ENCODE measurements around the gene SORCS2. TPM values are rescaled to one million over a fixed set of nuclear protein-coding genes. Genes with fewer than 3 reads are reported as not detected.
A peak's percentile ranks its signal among the peaks of the same experiment; 100 is the strongest.

Gene SORCS2
- total and polyA plus RNA-seq, 2 of the 8 experiments (the other 6 are each of a cell fraction or from before 2014, with no cell fraction given): 0.36 to 1.8 TPM

GRCh38 chr4:7448036-7448435, 255.7 kb downstream of the SORCS2 start:
- no peaks in the 10 kb centered on the region; a peak in 1 of 7 replicates for H3K27me3 ChIP-seq (replicated peaks in 1 of 4; ENCODE audit: control insufficient read depth in 3 of 4, extremely low read depth in 1 of 4, insufficient read depth in 3 of 4, low read length in 3 of 4)
- 67% methylated on average over 16 of the region's 16 CpGs; no CpG with 5 or more reads in 1 of the 2 experiments for WGBS, 2 experiments (ENCODE audit: extremely low coverage in 1 of 2, insufficient coverage in 1 of 2, insufficient read length in 1 of 2, insufficient replicate concordance in 2 of 2, low coverage in 1 of 2, low lambda C conversion rate in 2 of 2, missing lambda C conversion rate in 1 of 2)
- H4K91ac ChIP-seq (replicated peaks; ENCODE audit: insufficient read length, low read length): no peak overlapping the region
- H3K56ac ChIP-seq (replicated peaks; ENCODE audit: insufficient read length, low read depth, low read length): no peak overlapping the region
- peaks cover 0 to 3% (median under 1%) of the 10 kb centered on the region in 4 experiments; a peak in 2 of 7 replicates for H3K4me1 ChIP-seq (replicated peaks in 1 of 4; ENCODE audit: control insufficient read depth in 3 of 4, insufficient read depth in 4 of 4, low read length in 3 of 4)
- H3K14ac ChIP-seq (ENCODE audit: insufficient read length): no peak overlapping the region
- no peak overlapping the region for H3K23ac ChIP-seq (ENCODE audit: insufficient read length)
- H4K8ac ChIP-seq (ENCODE audit: extremely low read depth, insufficient read depth, low read length): no peak overlapping the region
- H3K36me3 ChIP-seq (ENCODE audit: control insufficient read depth in 2 of 4, insufficient read depth in 4 of 4, low read length in 3 of 4): no peaks in the 10 kb centered on the region; a peak in 1 of 8 replicates
- no peak overlapping the region for H2BK5ac ChIP-seq (ENCODE audit: low read depth, low read length)
- H3K4me3 ChIP-seq (ENCODE audit: extremely low read depth in 1 of 4, insufficient read depth in 2 of 4, low read depth in 3 of 4, low read length in 4 of 4): no peak overlapping the region
- no peak overlapping the region; the same call in 1 of the 2 replicates for H2BK15ac ChIP-seq (ENCODE audit: low read length)
- peak overlapping the region; percentile 60; the same call in 1 of the 2 replicates for H2BK12ac ChIP-seq (ENCODE audit: low read depth, low read length)
- H4K20me1 ChIP-seq (replicated peaks in 1 of 2; ENCODE audit: control insufficient read depth in 1 of 2, insufficient read depth in 2 of 2, low read length in 2 of 2): no peaks in the 10 kb centered on the region
- H3K23me2 ChIP-seq (ENCODE audit: low read depth, low read length): peaks cover 5% of the 10 kb centered on the region; the same call in 1 of the 2 replicates
- H4K5ac ChIP-seq (ENCODE audit: insufficient read length, low read depth, low read length): no peak overlapping the region
- CTCF ChIA-PET (ENCODE audit: partially characterized antibody): no interaction called here
- no peak overlapping the region for H3K9ac ChIP-seq (replicated peaks in 1 of 4; ENCODE audit: extremely low read depth in 1 of 4, low read depth in 3 of 4, low read length in 3 of 4)
- no peak overlapping the region for H2AFZ ChIP-seq (ENCODE audit: low read length)
- no peaks in the 10 kb centered on the region for H3K79me1 ChIP-seq (ENCODE audit: low read depth, low read length)
- H2AK5ac ChIP-seq (ENCODE audit: low read depth, low read length): no peak overlapping the region
- POLR2A ChIA-PET (ENCODE audit: partially characterized antibody): no interaction called here
- no peak overlapping the region for H3K4me2 ChIP-seq (ENCODE audit: insufficient read depth in 1 of 2, low read depth in 2 of 2, low read length in 2 of 2)
- no peak overlapping the region for H3K27ac ChIP-seq (ENCODE audit: low read depth, low read length)
- FAIRE-seq: no peak
- H3K79me2 ChIP-seq (ENCODE audit: control insufficient read depth in 1 of 2, insufficient read depth in 2 of 2, low read length in 2 of 2): no peaks in the 10 kb centered on the region
- TF ChIP-seq SP2 (IDR thresholded peaks at IDR 0.05; ENCODE audit: low read length) (no peak), TCF12 (IDR thresholded peaks at IDR 0.05; ENCODE audit: low read depth, low read length) (no peak), BRCA1 (IDR thresholded peaks at IDR 0.05; ENCODE audit: low read depth, low read length) (no peak), SAP30 (IDR thresholded peaks at IDR 0.05; ENCODE audit: insufficient read depth, insufficient replicate concordance, low read length) (no peak), GABPA (IDR thresholded peaks at IDR 0.05; ENCODE audit: borderline replicate concordance, insufficient read depth, low read length) (no peak), KDM5A (IDR thresholded peaks at IDR 0.05; ENCODE audit: low read length) (no peak), SRF (IDR thresholded peaks at IDR 0.05; ENCODE audit: low read depth, low read length) (no peak), TAF1 (IDR thresholded peaks at IDR 0.05; ENCODE audit: low read depth, low read length) (no peak), FOSL1 (IDR thresholded peaks at IDR 0.05; ENCODE audit: insufficient read depth, low read depth, low read length) (no peak), GTF2F1 (IDR thresholded peaks at IDR 0.05; ENCODE audit: borderline replicate concordance, low read depth, low read length) (no peak)
- TF ChIP-seq, protein P1, sequence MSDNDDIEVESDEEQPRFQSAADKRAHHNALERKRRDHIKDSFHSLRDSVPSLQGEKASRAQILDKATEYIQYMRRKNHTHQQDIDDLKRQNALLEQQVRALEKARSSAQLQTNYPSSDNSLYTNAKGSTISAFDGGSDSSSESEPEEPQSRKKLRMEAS (IDR thresholded peaks at IDR 0.05): no peak
- peak overlapping the region; percentile 3; the same call in 1 of the 2 replicates for H2BK20ac ChIP-seq (ENCODE audit: low read length)
- H2BK120ac ChIP-seq (replicated peaks; ENCODE audit: low read depth, low read length): no peak overlapping the region
- no peaks in the 10 kb centered on the region for H3K9me3 ChIP-seq (ENCODE audit: insufficient read depth in 2 of 2, low read depth in 1 of 2, low read length in 1 of 2)
- DNase-seq (ENCODE audit: low read depth in 1 of 2, low spot score in 2 of 2): no peak
- H3K4ac ChIP-seq (replicated peaks; ENCODE audit: insufficient read length, low read depth, low read length): no peak overlapping the region
- H3K18ac ChIP-seq (ENCODE audit: extremely low read depth, low read length): no peak overlapping the region
